PC-3 (cell line): ENCODE results near the gene KLF13.

Experiments
- CTCF ChIP-seq: fragments of 300-600 bp; sonication (generic); conservative IDR thresholded peaks from 2 replicates; pipeline ENCODE4 v1.5.1; 2017; ENCODE audit warnings: antibody characterized with exemption, low read depth, mild to moderate bottlenecking, low read length
- EZH2phosphoT487 ChIP-seq: fragments of 300-600 bp; sonication (generic); IDR thresholded peaks from 2 replicates; pipeline ENCODE4 v1.6.1; 2018; ENCODE audit warnings: mild to moderate bottlenecking, antibody characterized with exemption, low read length, borderline replicate concordance

GRCh38 chr15:31303726-31304648, 22.6 kb upstream of the KLF13 start:
- no peak for TF ChIP-seq EZH2phosphoT487
- no peak for TF ChIP-seq CTCF
